Measurements from ENCODE around the gene MET. TPM values are rescaled to one million over a fixed set of nuclear protein-coding genes. Genes with fewer than 3 reads are reported as not detected.
A peak's percentile ranks its signal among the peaks of the same experiment; 100 is the strongest.

Gene MET
- total and polyA plus RNA-seq, 2 of the 13 experiments (the other 11 are each of a cell fraction or from before 2014, with no cell fraction given), result 21.8 to 31.5 TPM

DNA sequence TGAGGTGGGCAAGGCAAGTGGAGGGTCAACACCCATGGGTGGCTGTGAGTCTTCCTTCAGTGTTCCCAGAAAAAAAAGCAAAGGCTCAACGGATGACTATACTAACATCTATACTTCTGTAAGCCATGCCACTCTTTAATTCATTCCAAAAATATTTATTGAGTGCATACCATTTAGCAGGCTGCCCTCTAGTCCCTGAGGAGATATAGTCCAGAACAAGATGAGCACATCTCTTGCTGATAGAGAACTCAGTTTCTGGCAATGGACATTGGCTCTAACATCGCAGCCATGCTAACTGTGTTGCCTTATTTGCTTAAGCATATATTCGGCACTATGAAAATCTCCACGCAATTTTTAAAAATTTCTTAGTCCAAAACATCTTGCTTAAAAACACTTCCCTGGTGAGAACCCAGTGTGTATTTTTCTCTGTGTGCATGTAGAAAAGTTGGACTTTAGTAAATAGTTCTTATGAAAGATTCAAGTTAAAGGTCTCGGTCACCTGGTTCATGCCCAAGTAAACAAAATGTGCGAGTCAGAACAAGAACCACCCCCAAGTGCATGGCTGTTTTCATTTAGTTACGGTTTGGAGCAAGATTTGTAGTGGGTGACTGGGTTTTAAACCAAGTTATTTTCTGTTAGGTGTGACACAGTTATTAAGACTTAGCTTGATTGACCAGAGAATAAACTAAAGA lies 69.8 kb downstream of the MET start (continued):
- TF ChIP-seq ELF3 (CRISPR knock-in tag; IDR thresholded peaks at IDR 0.05) (peak; percentile 22; the same call in 1 of the 2 replicates), FOSL2 (CRISPR knock-in tag; IDR thresholded peaks at IDR 0.05) (peak; percentile 61; the same call in 1 of the 2 replicates), CHD2 (IDR thresholded peaks at IDR 0.05; ENCODE audit: low read depth, low read length) (no peak), AHDC1 (CRISPR knock-in tag; IDR thresholded peaks at IDR 0.05; ENCODE audit: borderline replicate concordance) (peak; percentile 91; the same call in 1 of the 2 replicates), SMARCC2 (IDR thresholded peaks at IDR 0.05) (no peak), LBX2 (CRISPR knock-in tag; IDR thresholded peaks at IDR 0.05; ENCODE audit: borderline replicate concordance) (no peak), SKI (IDR thresholded peaks at IDR 0.05; ENCODE audit: partially characterized antibody) (peak; percentile 96), HDAC1 (CRISPR knock-in tag; IDR thresholded peaks at IDR 0.05) (peak; percentile 20; the same call in 1 of the 2 replicates), GFI1 (CRISPR knock-in tag; IDR thresholded peaks at IDR 0.05; ENCODE audit: borderline replicate concordance) (0 out of 2 replicates have a peak, but pooled peaks have one; percentile 24)
- TF ChIP-seq, protein P1, sequence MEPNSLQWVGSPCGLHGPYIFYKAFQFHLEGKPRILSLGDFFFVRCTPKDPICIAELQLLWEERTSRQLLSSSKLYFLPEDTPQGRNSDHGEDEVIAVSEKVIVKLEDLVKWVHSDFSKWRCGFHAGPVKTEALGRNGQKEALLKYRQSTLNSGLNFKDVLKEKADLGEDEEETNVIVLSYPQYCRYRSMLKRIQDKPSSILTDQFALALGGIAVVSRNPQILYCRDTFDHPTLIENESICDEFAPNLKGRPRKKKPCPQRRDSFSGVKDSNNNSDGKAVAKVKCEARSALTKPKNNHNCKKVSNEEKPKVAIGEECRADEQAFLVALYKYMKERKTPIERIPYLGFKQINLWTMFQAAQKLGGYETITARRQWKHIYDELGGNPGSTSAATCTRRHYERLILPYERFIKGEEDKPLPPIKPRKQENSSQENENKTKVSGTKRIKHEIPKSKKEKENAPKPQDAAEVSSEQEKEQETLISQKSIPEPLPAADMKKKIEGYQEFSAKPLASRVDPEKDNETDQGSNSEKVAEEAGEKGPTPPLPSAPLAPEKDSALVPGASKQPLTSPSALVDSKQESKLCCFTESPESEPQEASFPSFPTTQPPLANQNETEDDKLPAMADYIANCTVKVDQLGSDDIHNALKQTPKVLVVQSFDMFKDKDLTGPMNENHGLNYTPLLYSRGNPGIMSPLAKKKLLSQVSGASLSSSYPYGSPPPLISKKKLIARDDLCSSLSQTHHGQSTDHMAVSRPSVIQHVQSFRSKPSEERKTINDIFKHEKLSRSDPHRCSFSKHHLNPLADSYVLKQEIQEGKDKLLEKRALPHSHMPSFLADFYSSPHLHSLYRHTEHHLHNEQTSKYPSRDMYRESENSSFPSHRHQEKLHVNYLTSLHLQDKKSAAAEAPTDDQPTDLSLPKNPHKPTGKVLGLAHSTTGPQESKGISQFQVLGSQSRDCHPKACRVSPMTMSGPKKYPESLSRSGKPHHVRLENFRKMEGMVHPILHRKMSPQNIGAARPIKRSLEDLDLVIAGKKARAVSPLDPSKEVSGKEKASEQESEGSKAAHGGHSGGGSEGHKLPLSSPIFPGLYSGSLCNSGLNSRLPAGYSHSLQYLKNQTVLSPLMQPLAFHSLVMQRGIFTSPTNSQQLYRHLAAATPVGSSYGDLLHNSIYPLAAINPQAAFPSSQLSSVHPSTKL (CRISPR knock-in tag; IDR thresholded peaks at IDR 0.05), result peak; percentile 93
- TF ChIP-seq, protein P2, sequence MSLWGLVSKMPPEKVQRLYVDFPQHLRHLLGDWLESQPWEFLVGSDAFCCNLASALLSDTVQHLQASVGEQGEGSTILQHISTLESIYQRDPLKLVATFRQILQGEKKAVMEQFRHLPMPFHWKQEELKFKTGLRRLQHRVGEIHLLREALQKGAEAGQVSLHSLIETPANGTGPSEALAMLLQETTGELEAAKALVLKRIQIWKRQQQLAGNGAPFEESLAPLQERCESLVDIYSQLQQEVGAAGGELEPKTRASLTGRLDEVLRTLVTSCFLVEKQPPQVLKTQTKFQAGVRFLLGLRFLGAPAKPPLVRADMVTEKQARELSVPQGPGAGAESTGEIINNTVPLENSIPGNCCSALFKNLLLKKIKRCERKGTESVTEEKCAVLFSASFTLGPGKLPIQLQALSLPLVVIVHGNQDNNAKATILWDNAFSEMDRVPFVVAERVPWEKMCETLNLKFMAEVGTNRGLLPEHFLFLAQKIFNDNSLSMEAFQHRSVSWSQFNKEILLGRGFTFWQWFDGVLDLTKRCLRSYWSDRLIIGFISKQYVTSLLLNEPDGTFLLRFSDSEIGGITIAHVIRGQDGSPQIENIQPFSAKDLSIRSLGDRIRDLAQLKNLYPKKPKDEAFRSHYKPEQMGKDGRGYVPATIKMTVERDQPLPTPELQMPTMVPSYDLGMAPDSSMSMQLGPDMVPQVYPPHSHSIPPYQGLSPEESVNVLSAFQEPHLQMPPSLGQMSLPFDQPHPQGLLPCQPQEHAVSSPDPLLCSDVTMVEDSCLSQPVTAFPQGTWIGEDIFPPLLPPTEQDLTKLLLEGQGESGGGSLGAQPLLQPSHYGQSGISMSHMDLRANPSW (CRISPR knock-in tag; IDR thresholded peaks at IDR 0.05; ENCODE audit: borderline replicate concordance), result no peak
- TF ChIP-seq, protein P3, sequence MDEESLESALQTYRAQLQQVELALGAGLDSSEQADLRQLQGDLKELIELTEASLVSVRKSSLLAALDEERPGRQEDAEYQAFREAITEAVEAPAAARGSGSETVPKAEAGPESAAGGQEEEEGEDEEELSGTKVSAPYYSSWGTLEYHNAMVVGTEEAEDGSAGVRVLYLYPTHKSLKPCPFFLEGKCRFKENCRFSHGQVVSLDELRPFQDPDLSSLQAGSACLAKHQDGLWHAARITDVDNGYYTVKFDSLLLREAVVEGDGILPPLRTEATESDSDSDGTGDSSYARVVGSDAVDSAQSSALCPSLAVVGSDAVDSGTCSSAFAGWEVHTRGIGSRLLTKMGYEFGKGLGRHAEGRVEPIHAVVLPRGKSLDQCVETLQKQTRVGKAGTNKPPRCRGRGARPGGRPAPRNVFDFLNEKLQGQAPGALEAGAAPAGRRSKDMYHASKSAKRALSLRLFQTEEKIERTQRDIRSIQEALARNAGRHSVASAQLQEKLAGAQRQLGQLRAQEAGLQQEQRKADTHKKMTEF (CRISPR knock-in tag; IDR thresholded peaks at IDR 0.05), result peak; percentile 80

Measured in HepG2 (cell line).